Osteoblast (primary cell): ENCODE data around the gene ZFP36. TPM values are rescaled to one million over a fixed set of nuclear protein-coding genes. Genes with fewer than 3 reads are reported as not detected.

ENCODE experiments used
- DNase-seq: peaks from one replicate; pipeline ENCODE4 v3.0.0; 2011; ENCODE audit warnings: low spot score, mixed read lengths; ENCODE audit not compliant: insufficient read length; ENCODE audit errors: missing footprints
- H2AFZ ChIP-seq: 2 replicates; pipeline ENCODE4 v1.6.0; 2011; ENCODE audit warnings: mild to moderate bottlenecking, low read length
- H3K27ac ChIP-seq: 2 replicates; pipeline ENCODE4 v1.5.1; 2011; ENCODE audit warnings: mild to moderate bottlenecking, low read depth, low read length, moderate library complexity
- H3K27me3 ChIP-seq: 2 replicates; pipeline ENCODE4 v1.6.0; 2012; ENCODE audit warnings: mild to moderate bottlenecking, control low read depth, inconsistent platforms, low read length, moderate library complexity; ENCODE audit not compliant: insufficient read depth
- H3K36me3 ChIP-seq: 2 replicates; pipeline ENCODE4 v1.5.1; 2011; ENCODE audit warnings: mild to moderate bottlenecking, low read length, control low read depth, moderate library complexity; ENCODE audit not compliant: insufficient read depth
- H3K4me1 ChIP-seq: 2 replicates; pipeline ENCODE4 v1.5.1; 2011; ENCODE audit warnings: mild to moderate bottlenecking, low read length, control low read depth, moderate library complexity; ENCODE audit not compliant: insufficient read depth
- H3K4me2 ChIP-seq: 2 replicates; pipeline ENCODE4 v1.6.0; 2011; ENCODE audit warnings: mild to moderate bottlenecking, low read length; ENCODE audit not compliant: insufficient read depth
- H3K4me3 ChIP-seq: fragments of 200-600 bp; sonication (generic); 3 replicates; pipeline ENCODE4 v1.5.1; 2012; ENCODE audit warnings: mild to moderate bottlenecking, low read length, inconsistent platforms; ENCODE audit not compliant: insufficient read depth
- H3K79me2 ChIP-seq: 2 replicates; pipeline ENCODE4 v1.6.0; 2012; ENCODE audit warnings: mild to moderate bottlenecking, low read length, control low read depth, inconsistent platforms; ENCODE audit not compliant: insufficient read depth
- H3K9me3 ChIP-seq: 2 replicates; pipeline ENCODE4 v1.5.1; 2011; ENCODE audit warnings: low read depth, low read length, control low read depth
- H4K20me1 ChIP-seq: 2 replicates; pipeline ENCODE4 v1.6.0; 2012; ENCODE audit warnings: mild to moderate bottlenecking, low read length, control low read depth; ENCODE audit not compliant: insufficient read depth
- CTCF ChIP-seq: IDR thresholded peaks from 2 replicates; pipeline ENCODE4 v1.5.1; 2011; ENCODE audit warnings: mild to moderate bottlenecking, low read depth, low read length, moderate library complexity; ENCODE audit errors: extremely low read depth
- total RNA-seq: library from RNA; depleted of rRNA; stranded (reverse); fragments of >200 nt; gene quantifications from 2 replicates; pipeline ENCODE4 v1.2.3, GENCODE V29; 2012

The ZFP36 gene
- total RNA-seq, 1 donor = 6.5 TPM

- no peak overlapping the region for H2AFZ ChIP-seq
- H3K4me2 ChIP-seq = no peak overlapping the region
- peaks cover 20% of the 10 kb centered on the region for H4K20me1 ChIP-seq
- peak overlapping the region; percentile 96 for H3K27ac ChIP-seq
- H3K4me1 ChIP-seq = peaks cover 42% of the 10 kb centered on the region
- peak; percentile 31 for DNase-seq
- no peak for TF ChIP-seq CTCF
- peaks cover 29% of the 10 kb centered on the region for H3K79me2 ChIP-seq
- H3K4me3 ChIP-seq = no peak overlapping the region
- no peaks in the 10 kb centered on the region for H3K9me3 ChIP-seq
- peaks cover 30% of the 10 kb centered on the region for H3K36me3 ChIP-seq
- no peaks in the 10 kb centered on the region for H3K27me3 ChIP-seq
Observed at GRCh38 chr19:39432677-39433025, 26.0 kb downstream of the ZFP36 start.

GRCh38 chr19:39433480-39434079 lies 26.9 kb downstream of the ZFP36 start:
- peaks cover 20% of the 10 kb centered on the region for H4K20me1 ChIP-seq
- no peaks in the 10 kb centered on the region for H3K9me3 ChIP-seq
- H3K79me2 ChIP-seq = peaks cover 29% of the 10 kb centered on the region
- H3K4me3 ChIP-seq = no peak overlapping the region
- peak overlapping the region; percentile 96 for H3K27ac ChIP-seq
- no peaks in the 10 kb centered on the region for H3K27me3 ChIP-seq
- H3K4me2 ChIP-seq = peak overlapping the region; percentile 88
- peaks cover 34% of the 10 kb centered on the region for H3K4me1 ChIP-seq
- H2AFZ ChIP-seq = no peak overlapping the region
- no peak for TF ChIP-seq CTCF
- peak; percentile 26 for DNase-seq
- H3K36me3 ChIP-seq = peaks cover 30% of the 10 kb centered on the region

- Histone ChIP-seq H3K79me2 (peaks cover 29% of the 10 kb centered on the region), H3K4me1 (peaks cover 28% of the 10 kb centered on the region), H3K4me2 (peak overlapping the region; percentile 88), H3K4me3 (peak overlapping the region; percentile 93), H3K27me3 (no peaks in the 10 kb centered on the region), H3K27ac (peak overlapping the region; percentile 96), H3K36me3 (peaks cover 30% of the 10 kb centered on the region), H2AFZ (no peak overlapping the region), H3K9me3 (no peaks in the 10 kb centered on the region), H4K20me1 (peaks cover 20% of the 10 kb centered on the region)
- DNase-seq = peak; percentile 61
- TF ChIP-seq CTCF = no peak
Observed at GRCh38 chr19:39434123-39435076, 27.8 kb downstream of the ZFP36 start.
